HG03097 (cell line): ENCODE measurements around the gene SEMA6A.

Source experiments
- ATAC-seq: cut with Tn5 transposase; IDR thresholded peaks from one replicate; pipeline ENCODE4 v1.9.1; 2021; ENCODE audit not compliant: unreplicated experiment, low FRiP score

Gene SEMA6A

DNA sequence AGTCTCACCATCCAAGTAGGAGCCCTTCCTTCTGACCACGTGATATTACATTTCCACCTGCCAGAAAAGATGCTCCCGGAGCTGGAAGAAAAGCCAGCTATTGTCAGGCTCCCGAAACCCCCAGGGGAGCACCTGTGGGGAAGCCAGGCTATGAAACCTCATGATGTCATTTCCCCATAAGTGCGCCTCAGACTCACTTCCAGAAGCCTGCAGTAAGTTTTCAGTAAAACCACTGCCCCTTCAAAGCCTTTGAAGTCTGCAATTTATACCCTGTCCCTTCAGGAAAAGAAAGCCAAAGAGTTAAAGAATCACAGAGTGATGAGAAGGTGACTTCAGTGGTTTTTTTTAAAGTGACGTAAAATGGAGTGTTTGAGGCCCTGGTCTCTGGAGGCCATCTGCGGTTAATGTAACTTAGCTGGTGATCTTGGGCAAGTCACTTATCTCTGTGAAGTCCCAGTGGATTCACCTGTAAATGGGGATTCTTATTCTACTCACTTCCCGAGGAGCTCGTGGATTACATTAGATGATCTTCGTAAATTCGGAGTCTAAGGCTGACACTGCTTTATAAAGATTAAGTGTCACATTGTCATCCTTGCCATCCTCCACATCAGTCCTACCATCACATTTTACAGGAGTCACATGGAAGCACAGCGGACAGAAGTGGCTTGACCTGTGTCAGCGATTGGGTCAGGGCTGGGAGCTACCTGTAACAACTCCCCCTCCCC, 2.6 kb upstream of the SEMA6A start:
- ATAC-seq: peak; percentile 66

DNA sequence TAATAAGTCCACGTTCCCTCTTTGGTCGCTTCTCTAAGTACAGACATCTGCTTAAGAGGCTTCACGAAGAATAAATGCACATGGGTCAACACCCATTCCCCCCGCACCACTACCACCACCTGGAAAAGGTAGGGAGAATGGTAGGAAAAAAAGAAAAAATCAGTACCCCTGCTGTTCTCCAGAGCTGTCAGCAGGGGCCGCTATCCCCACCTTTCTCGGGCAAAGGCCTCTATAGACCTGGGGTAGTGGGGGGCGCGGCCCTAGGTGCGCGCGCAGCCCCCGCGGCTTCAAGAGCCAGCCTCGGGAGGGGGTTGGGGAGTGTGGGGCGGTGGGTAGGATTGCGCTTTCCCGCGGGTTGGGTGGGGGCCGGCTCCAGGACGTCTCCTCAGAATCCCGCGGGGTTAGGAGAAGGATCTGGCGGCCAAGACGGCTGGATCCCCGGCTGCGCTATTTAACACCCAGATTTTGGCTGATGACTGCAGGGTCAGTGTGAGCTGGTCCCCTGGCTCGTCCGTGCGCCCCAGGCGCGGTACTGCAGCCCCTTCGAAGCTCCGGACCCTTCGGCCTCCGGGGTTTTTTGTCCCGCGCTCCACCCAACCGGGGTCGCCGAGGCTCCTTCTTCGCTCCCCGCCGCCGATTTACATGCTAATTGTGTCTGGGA, 1.6 kb upstream of the SEMA6A start:
- ATAC-seq: peak; percentile 48

DNA sequence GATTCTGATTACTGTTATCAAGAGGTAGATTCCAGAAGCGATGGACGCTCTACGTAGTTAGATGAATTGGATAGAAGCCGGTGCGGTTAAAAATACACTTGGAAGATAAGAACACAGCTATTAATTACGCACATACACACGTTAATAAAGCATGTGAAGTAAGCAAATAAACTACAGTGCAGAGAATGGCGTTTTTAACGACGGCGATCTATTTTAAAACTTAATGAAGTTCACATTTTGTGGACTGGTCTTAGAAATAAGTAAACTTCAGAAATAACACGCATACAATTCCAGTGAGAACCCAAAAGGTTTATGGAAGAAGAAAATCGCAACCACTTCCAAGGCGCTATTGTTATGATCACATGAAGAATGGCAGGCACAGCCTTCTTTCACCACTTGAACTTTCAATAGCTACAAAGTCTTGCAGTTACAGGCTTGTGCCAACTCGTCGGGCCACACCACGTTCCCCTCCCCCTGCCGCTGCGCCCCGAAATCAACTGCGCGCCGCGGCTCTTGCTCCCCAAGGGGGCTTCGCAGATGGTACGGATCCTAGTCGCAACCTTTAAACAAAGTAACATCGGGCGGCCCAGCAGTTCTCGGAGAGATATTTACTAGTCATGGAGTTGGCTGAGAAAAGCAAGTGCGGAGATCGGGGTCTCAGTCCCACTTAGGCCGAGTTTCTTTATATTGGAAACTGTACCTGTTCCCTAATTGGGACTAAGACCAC, 866 bp upstream of the SEMA6A start:
- ATAC-seq: no peak

DNA sequence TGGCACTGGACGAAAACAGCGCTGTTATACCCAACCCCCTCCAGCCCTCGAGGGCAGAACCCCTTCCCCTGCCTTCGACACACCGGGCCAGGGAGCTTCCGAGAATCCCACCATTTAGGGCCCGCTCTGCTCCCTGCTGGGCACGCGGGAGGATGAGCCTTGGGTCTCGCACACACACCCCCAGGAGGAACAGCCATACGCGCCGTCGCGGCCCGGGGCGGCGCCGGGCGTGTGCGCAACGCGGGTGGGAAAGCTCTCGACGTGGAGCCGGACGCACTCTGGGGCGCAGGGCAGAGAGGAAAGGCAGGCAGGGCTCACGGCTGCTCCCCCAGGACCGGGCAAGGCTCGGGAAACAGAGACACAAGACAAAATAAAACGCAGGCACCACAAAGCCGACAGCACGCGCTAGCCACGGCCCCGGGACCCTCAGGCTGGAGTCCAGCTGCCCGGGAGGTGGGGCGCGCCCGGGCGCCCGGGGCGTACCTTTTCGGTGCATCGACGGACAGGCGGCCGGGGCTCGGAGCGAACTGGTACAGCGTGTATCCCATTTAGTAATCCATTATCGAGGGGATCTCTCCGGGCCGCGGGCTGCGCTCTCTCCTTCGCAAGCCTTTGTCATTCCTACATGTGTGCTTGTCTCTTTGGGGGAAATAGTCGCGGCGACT, 789 bp downstream of the SEMA6A start:
- ATAC-seq: no peak

DNA sequence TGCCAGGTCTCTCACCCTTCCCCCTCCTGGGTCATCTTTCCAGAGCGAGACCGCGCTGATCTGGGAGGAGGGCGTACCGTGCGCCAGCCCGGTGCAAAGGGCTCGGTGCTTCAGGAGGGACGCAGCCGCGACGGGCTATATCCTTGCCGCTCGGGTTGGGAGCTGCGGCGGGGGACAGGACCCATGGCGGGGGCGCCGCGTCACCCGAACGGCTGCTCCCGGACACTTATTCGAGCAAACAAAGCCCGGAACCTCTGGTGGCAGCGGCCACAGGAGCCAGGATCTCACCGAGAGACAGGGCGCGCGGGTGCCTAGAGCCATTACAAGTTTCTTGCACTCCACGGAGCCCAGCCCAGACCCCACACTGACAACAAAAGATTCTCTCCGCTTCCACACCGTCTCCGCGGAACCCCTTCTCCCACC, 1.3 kb downstream of the SEMA6A start:
- no peak for ATAC-seq

DNA sequence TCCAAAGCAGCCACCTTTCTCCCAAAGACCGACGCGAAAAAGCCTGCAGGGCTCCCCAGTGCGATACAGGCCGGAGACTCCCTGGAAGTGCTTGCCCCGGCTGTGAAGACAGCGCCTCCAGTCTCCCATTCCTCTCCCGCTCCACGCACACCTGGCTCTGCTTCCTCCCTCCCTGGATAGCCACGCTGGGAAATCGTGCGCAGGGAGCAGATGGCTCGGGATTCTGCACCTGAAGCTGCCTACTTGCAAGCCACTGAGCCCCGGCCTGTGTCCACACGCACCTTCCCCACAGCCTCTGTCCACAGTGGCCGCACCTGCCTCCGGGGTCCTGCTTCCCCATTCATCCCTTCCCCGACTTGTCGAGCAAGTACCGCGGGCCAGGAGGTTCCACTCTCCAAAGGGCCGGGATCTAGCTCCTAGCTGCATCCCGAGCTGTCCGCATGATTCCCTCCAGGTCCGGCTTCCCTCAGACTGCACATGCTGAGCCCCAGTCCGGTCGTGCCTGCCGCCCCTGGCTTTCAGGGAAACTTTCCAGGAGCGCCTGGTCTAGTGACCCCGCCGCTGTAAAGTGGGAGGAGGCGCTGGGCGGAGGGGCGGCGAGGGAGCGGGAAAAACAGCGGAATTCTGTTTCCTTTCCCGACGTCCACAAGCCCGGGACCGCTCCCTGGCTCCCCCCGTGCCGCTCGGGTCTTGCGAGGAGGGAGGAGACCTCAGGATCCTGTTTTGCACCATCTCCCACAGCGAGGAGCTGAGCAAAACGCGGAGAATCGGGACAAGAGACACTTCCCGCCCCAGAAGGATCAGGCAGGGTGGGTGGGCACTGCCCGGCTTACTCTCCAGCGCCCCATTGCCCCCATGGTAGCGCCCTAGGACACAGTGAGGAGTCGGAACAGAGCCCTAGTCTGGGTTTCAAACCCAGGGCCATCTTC, 2.0 kb downstream of the SEMA6A start:
- ATAC-seq: no peak

DNA sequence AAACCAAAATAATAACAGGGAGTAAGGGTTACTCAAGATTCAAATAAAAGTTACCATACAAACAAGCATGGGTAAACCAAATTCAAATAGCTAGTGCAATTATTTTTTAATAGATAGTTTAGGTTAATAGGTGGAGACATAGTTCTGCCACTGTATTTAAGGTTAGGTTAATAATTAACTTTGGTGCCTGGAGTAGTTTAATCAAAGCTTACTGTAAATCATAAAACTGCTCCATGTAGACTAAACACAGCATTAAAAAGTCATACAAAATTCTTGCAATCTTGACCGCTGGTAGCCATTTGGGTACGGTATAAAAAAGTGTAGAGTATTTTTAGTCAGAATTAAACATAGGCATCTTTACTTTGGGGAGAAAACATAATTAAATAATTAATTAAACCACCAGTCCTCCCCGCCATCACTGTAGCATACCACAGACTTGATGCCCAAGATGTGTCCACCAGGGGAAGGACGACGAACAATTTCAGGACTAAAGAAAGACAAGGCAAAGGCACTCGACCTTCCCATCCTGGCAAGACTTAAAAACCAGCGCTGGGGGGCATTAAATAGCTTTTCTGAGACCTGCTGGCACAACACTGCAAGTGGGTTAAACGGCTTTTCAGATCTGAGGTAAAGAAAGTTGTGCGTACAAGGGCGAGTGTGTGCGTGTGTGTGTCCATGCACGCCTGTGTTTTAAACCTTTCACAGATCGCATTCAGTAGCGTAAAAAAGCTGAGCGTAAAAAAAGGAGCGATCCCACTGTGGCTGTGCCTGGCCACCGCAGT, 2.9 kb downstream of the SEMA6A start:
- ATAC-seq: no peak

DNA sequence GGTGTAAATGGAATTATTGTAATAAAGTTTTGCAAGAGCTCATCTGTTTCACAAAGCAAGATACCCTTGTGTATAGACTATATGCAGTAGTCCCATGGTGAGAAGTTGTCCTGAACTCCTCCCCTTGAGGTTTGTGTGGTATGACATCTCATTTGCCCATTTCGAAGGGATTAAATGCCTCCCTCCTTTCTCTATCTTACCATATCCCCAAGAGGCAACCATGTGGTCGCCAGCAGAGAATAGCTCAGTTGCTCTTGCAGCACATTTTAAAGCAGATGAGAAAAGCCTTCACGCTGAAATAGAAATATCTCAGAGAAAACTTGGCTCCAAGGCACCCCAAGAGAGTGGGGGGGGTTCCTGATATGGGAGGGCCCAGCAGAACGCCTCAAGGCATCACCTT, 4.6 kb downstream of the SEMA6A start:
- no peak for ATAC-seq

DNA sequence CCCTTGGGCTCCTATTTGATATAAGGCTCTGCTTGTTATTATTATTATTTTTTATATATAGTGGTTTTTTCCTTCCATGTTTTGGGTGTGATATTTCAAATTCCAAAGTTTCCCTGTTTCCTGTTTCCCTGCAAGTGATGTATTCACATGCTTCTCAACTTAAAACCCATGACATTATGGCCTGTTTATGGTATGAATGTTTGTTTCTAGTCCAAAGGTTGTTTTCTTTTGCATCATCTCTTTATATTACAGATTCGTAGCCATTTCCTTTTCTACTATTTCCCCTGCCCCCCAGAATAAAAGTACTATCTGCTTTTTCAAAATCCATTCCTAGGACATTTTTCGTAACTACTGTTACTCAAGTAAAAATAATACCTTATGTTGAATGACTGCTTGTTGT, 7.5 kb downstream of the SEMA6A start:
- no peak for ATAC-seq

DNA sequence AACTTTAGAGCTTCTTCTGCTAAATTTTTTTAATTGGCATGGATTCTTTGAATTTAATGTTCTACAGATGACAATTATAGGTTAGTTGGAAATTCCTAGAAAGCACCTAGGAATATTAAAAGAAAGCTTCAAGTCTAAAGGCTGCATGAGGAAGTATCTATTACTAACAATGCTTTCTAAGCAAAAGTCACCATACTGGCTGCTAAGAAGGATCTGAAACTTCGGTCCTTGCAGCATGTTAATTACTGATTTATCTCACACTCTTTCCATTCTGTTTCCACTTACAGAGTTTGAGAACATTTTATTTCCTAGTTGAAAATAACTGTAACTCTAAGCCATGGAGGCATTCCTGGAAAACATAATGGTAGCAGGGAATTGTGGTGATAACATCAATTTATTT, 8.4 kb downstream of the SEMA6A start:
- peak; percentile 55 for ATAC-seq

DNA sequence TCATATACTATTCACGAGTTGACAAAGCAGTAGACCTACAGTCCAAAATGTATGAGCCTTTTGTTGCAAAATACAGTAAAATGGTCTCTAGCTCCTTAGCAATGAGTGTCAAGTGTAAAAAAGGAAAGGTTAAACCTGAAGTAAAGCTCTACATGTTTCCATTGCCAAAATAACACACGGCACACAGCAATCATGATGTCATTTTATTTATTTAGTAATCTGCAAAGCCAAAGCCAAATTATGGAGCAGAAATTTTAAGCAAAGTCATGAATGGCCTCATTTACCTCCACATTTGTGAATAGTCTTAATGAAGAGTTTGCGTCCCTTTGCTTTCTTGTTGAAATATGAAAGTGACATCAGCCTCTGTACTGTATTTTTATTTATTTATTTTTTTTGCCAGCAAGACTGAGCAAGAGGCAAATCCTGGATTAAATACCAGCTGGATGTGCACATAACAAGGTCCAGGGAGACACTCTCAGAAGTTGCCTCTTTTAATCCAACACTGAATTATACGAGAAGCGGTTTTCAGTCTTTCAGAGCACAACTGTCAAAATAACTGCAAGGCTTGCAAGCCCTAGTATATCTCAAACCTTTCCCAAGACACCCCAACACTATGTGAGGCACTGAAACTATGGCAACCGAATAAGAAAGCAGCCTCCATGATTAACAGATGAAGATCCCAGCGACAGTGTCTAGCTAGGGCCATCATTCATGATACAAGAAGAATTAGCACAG, 9.7 kb downstream of the SEMA6A start:
- no peak for ATAC-seq

DNA sequence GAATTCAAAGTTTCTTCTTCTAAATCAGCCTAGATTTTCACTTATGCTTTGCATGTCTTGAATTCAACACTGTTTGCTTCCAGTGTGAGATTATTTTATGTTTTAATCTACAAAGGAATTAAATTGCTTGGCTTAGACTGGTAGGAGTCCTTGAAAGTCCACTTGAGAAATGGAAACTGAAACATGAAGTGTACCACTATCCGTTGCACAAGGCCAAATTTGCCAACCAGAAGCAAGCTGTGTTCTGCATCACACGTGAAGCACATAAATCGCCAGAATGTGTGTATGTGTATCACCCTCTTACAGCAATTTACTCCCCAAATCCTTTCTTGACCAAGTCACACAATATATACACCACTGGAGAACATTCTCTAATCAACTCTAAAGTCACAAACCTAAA, 10.3 kb downstream of the SEMA6A start:
- ATAC-seq: no peak

DNA sequence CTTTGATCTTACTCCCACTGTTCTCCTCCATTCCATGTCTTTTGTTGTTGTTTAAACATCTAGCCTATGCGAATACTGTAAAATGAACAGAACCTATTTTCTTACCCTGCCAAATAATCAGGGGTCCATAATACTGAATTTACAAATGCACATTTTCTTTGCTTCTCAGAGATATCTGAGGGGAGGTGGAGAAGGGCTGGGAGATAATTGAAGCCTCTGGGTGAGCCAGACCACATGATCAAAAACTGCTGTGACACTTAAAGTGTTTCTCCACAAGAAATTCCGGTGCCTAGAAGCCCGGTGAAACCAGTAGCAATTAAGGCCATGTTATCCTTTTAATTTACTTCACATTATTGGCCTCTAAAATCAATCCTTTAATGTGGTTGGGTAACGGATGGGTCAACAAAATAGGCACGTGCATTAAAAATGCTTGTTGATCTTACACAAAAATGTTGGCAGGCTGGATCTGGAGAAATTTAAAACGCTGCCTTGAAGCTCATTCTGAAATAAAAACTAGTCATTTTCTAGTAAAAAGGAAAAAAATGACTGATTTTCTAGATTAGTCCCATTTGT, 10.8 kb downstream of the SEMA6A start:
- no peak for ATAC-seq

DNA sequence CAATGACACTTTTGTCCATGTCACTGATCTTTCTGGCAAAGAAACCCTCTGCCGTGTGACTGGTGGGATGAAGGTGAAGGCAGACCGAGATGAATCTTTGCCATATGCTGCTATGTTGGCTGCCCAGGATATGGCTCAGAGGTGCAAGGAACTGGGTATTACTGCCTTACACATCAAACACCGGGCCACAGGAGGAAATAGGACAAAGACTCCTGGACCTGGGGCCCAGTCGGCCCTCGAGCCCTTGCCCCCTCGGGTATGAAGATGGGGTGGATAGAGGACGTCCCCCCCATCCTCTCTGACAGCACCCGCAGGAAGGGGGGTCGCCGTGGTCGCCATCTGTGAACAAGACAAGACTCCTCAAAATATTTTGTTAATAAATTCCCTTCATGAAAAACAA, 12.0 kb downstream of the SEMA6A start:
- ATAC-seq: no peak

DNA sequence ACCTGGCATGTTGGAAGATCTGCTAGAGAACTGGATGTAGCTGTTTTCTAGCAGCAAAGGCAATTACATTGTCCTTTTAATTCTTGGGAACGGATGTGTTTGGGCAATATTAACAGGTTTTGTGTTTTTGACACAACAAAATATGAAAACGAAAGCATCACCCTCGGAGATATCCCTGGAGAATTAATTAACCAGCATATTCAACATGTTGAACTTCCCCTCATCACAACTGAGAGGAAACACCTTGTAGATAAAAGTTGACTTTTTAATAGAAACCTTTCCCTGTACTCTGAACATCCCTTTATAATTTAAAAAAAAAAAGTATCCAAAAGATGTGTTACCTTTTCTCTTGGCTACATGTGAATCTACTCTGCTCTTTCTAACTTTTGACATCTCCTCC, 13.0 kb downstream of the SEMA6A start:
- no peak for ATAC-seq

DNA sequence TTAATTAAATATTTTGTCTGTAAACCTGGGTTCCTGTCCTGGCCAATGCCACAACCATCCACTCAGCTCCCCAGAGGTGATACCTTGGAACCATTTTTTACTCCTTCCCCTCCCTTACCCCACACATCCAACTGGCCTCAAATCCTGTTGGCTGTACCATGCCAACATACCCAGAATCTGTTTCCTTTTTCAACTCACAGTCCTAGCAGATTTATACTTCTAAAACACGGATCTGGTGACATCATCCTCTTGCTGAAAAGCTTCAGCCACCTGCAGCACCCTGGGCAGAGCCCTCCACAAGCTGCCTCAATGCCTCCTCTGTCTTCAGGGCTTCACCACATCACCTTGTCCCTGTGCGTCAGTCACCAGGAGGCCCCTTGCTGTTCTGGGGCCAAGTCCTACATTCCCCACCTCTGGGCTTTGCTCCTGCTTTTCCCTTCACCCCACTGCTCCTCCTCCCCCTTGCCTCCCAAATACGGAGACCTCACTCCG, 14.9 kb downstream of the SEMA6A start:
- no peak for ATAC-seq

DNA sequence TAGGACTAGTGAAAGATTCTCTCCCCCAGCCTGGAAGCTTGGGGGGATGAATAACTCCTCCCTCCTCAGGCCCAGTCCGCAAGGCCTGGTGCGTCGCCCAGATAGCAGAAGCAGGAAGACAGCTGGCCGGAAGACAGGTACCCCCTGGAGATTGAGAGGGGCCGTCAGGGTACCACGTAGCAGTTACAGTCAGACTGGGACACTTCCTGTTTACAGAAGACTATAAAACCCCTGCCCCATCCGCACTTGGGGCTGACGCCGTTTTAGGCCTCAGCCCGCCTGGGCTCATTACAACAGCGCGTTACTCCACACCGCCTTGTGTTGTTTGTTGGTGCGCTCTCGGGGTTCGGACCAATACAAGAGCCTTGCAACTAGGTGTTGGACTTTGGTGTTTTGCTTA, 15.4 kb downstream of the SEMA6A start:
- no peak for ATAC-seq

DNA sequence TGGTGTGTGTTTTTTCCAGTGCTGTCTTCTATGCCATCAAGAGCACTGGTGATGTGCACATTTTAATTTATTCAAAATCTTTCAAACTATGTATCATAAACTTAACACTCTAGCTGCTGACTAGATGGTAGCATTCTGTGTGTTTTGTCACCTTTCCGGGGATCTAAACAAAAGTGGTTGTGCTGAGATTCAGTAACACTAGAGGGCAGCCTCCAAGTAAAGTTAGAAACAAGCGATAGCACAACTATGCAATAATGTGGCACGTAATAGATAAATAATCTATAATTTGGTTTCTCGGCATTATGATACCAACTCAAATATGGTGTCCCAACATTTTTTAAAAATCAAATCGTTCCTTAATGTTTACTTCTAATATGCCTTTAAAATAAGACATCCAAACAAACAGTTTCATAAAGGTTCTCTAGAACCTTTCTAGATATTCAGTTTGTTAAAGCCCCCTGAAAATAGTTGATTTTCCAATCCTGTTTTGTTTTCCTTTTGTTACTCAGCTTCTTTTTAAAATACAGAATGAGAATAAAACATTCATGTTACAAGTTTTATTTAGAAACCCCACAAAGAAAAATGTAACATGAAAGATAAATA, 16.9 kb downstream of the SEMA6A start:
- no peak for ATAC-seq
